ENCODE measurements around the gene CALM1.

CALM1 gene

DNA sequence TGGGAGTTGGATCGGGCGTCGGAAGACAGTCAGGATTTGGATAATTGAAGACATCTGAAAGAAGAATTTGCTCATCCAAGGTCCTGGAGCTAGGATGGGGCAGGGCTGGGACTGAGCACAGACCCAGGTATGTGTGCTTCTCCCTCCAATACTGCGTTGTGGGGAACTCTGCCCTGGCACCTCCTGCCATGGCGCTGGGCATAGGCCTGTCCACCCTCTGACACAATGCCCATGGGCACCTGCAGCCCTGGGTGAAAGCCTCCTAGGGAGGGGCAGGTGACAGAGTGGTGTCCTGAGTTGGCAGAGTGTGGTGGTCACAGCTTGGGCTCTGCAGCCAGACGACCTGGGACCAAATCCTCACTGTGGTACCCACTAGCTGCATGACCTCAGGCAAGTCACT is 53.3 kb downstream of the CALM1 start:
- TF ChIP-seq, protein P1, sequence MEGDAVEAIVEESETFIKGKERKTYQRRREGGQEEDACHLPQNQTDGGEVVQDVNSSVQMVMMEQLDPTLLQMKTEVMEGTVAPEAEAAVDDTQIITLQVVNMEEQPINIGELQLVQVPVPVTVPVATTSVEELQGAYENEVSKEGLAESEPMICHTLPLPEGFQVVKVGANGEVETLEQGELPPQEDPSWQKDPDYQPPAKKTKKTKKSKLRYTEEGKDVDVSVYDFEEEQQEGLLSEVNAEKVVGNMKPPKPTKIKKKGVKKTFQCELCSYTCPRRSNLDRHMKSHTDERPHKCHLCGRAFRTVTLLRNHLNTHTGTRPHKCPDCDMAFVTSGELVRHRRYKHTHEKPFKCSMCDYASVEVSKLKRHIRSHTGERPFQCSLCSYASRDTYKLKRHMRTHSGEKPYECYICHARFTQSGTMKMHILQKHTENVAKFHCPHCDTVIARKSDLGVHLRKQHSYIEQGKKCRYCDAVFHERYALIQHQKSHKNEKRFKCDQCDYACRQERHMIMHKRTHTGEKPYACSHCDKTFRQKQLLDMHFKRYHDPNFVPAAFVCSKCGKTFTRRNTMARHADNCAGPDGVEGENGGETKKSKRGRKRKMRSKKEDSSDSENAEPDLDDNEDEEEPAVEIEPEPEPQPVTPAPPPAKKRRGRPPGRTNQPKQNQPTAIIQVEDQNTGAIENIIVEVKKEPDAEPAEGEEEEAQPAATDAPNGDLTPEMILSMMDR (IDR thresholded peaks at IDR 0.05; ENCODE audit: control insufficient read depth, insufficient read depth, low read depth, low read length, missing control alignments): no peak

DNA sequence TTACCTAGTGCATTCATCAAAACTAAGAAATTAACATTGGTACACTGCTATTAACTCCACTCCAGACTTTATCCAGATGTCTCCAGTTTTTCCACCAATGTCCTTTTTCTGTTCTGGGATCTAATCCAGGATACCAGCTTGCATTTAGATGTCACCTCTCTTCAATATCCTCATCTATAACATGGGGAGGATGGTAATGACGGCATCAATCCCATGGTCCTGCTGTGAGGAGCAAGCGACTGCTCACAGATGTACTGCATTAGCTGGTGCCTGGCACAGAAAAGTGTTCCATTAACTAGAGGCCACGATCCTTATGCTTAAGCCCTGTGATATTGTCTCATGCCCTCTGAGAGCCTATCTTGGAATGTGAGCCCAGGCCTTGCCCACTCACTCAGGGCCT is 53.8 kb downstream of the CALM1 start:
- DNase-seq (ENCODE audit: low read depth): no peak
- H3K4me3 ChIP-seq (ENCODE audit: control insufficient read depth, low read depth, low read length): no peak overlapping the region
- TF ChIP-seq, protein P1 (IDR thresholded peaks at IDR 0.05; ENCODE audit: control insufficient read depth, insufficient read depth, low read depth, low read length, missing control alignments): no peak

More for the DNA sequence above, 53.3 kb downstream of the CALM1 start:
- no peak overlapping the region for H3K4me3 ChIP-seq (ENCODE audit: control insufficient read depth, low read depth, low read length)
- DNase-seq (ENCODE audit: low read depth): no peak

DNA sequence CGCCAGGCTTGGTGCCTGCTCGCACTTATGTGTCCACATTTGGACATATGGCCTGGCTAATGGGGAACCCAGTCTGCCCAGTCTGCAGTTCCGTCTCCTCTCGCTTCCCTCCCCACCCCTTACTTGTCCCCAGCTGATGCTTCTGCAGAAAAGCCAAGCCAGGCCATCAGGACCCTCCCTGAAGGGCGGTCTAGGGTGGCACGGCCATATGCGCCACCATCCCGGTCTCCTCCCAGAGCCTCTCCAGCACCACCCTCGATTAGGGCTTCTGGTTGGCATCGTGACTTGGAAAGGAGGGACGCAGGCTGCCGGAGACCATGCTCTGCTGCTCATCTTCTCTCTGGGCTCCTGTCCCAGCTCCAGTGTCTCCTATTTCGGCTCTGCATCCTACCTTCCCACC is 54.6 kb downstream of the CALM1 start:
- no peak overlapping the region for H3K4me3 ChIP-seq (ENCODE audit: control insufficient read depth, low read depth, low read length)
- TF ChIP-seq, protein P1 (IDR thresholded peaks at IDR 0.05; ENCODE audit: control insufficient read depth, insufficient read depth, low read depth, low read length, missing control alignments): no peak
- DNase-seq (ENCODE audit: low read depth): no peak

DNA sequence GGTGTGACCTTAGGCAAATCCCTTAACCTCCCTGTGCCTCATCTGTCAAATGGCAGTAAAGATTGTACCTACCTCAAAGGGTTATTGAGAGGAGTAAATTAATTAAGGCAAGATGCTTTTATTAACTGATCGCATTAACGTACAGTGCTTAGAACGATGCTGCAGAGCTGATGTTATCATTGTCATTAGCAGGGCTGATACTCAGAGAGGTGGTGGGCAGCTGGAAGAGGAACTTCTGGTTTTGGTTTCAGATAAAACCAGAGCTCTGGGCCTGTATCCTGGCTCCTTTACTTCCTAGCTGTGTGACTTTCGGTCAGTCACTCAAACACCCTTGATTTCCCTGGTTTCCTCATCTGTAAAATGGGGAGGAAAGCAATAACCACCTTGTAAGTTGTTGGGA is 55.1 kb downstream of the CALM1 start:
- H3K4me3 ChIP-seq (ENCODE audit: control insufficient read depth, low read depth, low read length): no peak overlapping the region
- no peak for DNase-seq (ENCODE audit: low read depth)
- TF ChIP-seq, protein P1 (IDR thresholded peaks at IDR 0.05; ENCODE audit: control insufficient read depth, insufficient read depth, low read depth, low read length, missing control alignments): no peak

DNA sequence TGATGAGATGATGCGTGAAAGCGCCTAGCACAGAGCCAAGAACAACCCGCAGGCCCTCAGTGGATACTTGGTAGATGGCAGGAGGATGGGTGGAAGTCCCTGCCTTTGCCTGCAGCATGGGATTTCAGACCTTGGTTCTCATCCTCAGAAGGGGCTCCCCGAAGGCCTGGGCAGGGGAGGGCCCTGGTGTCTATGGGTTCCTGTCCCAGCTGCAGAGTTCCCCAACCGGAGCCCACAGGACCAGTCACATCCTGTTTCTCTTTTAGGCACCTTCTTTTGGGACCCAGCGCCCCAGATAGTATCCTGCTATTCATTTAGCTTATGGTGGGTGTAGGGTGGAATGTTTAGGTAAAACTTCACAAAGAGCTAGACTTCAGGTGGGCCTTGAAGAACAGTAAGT is 55.5 kb downstream of the CALM1 start:
- H3K4me3 ChIP-seq (ENCODE audit: control insufficient read depth, low read depth, low read length): no peak overlapping the region
- no peak for DNase-seq (ENCODE audit: low read depth)
- TF ChIP-seq, protein P1 (IDR thresholded peaks at IDR 0.05; ENCODE audit: control insufficient read depth, insufficient read depth, low read depth, low read length, missing control alignments): no peak

DNA sequence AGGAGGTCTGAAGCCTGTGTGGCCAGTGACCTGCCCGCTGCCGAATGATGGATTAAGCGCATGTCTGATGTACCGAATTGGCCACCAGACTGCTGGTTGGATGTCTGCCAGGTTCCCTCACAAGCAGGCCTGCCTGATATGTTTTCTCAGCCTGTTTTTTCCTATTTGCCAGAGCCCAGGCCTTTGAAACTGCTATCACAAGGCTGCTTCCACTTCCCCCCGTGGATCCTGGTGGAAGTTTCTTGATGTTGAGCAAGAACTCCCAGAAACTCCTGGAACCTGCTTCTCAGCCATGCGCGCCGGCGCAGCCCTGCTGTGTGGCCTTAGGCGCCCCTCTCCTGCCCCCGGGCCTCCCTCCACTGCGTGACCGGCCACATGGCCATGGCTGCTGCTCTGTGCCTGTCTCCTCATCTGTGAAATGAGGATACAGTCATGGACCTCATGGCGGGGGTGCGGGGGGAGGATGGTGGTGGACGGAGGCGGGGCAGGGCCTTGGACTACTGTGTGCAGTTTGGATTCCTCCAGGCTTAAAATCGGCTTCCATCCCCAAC is 56.6 kb downstream of the CALM1 start:
- TF ChIP-seq, protein P1 (IDR thresholded peaks at IDR 0.05; ENCODE audit: control insufficient read depth, insufficient read depth, low read depth, low read length, missing control alignments): no peak
- no peak overlapping the region for H3K4me3 ChIP-seq (ENCODE audit: control insufficient read depth, low read depth, low read length)
- DNase-seq (ENCODE audit: low read depth): no peak
